Tracheal epithelial cell (primary cell): Measurements from ENCODE around the gene STOML2. TPM values are rescaled to one million over a fixed set of nuclear protein-coding genes. Genes with fewer than 3 reads are reported as not detected.

Experiments
- total RNA-seq: library from RNA; depleted of rRNA; stranded (reverse); fragments of >200 nt; gene quantifications from 2 replicates; pipeline ENCODE4 v1.2.1, GENCODE V29; 2014

STOML2 gene
- 270 and 319 TPM in 2 replicates for total RNA-seq

GRCh38 chr9:35102769-35103659, at the start of gene STOML2:
Gene STOML2 (minus strand): TSS chr9:35103131. CDS start chr9:35103094, 37 bp downstream.

DNA sequence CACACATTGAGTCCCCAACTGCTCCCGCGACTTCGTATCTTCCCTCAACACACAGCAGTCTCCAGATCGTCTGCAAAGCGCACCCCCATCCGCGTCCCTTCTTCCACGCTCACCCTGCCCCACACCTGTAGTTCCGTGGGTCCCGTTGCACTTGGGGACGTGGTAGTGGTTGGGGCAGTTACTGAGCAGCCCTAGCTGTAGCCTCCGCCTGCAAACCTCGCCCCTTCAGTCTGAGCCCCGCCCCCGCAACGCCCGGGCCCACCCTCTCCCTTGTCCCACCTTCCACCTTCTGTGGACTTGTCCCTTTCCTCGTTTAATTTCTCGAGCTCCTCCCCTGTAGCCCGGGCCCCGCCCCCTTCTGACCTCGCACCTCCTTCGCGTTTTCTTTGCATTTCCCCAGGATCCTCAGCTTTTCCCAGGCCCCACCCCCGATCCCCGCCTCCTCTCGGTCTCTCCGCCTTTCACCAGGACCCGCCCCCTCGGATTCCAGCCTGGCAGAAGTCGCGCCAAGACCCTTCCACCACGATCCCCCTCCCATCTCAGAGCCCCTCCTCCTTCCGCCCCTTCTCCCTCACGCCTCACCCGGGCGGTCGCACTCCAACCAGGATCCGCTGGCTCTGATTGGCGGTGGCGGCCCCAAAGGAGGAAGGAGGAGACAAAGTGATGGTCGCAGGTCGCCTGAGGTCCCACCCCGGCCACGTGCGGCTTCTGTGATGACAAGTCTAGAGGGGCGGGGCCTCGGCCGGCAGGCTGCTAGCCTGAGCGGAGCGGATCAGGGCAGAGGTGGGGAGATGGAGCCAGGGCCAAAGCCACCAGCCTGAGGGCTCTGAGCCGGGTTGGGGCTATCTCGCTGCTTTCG, 13.0 kb upstream of the STOML2 start, which contains the start of gene ATOSB:
ATOSB (minus strand) TSS at position 183 of the 859 bp plus-strand sequence. CDS start 7,588 bp downstream, outside the sequence.

DNA sequence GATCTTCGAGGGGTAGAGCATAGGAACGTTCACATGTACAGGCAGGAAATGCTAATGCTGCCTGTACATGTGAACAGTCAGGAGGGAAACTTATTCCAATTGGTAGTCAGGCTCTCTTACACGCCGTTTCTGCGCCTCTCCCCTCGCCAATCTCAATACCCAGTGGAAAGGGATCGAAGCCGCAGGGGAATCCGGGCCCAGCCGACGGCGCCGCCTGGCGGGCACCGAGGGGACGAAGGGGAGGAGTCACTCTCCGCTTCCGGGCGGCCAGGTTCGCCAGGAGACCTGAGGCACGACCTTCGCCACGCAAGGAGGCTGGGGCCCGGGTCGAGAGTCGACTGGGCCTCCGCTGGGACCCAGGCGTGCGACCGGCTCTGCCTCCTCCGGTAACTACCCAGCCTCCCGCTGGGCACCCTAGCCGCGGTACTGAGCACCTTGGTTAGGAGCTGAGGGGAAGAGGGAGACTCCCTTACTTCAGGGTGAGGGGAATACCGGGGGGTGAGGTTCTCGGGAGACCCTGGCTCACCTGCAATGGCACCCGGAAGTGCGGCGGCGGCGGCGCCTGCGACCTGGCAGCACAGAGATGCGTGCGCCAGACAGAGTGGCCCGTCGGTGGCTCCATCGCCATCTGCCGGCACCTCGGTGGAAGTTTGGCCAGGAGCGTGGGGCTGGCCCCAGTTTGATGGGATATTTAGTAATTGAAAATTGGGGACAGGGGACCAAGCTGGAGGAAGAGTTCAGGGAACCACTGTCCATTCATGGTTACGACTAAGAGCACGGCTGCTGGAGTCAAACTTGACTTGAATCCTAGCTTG, 6.7 kb downstream of the STOML2 start, which contains the start of gene PIGO:
PIGO (minus strand) TSS at position 557 of the 815 bp plus-strand sequence. CDS start 1,026 bp downstream, outside the sequence.

GRCh38 chr9:35079426-35080341, 23.2 kb downstream of the STOML2 start, which contains the start of gene FANCG:
Gene FANCG (minus strand): TSS chr9:35079942. CDS start chr9:35079524, 418 bp downstream.

GRCh38 chr9:35072461-35073278, 30.3 kb downstream of the STOML2 start, which contains the start of gene VCP:
Gene VCP (minus strand): TSS chr9:35072625. CDS start chr9:35072353, 272 bp downstream.

Other genes starting within 250 kb of the STOML2 start
- under 0.01 and 0.48 TPM in 2 replicates for gene PHF24, start 144.8 kb downstream of the STOML2 start, total RNA-seq
- 2.8 and 20.2 TPM in 2 replicates for gene DNAJB5, start 113.4 kb downstream of the STOML2 start, total RNA-seq
- 237 and 359 TPM in 2 replicates for gene VCP, start 30.5 kb downstream of the STOML2 start, total RNA-seq
- 6.2 and 7.2 TPM in 2 replicates for gene FANCG, start 23.2 kb downstream of the STOML2 start, total RNA-seq
- 17.8 and 22.4 TPM in 2 replicates for gene PIGO, start 6.5 kb downstream of the STOML2 start, total RNA-seq
- 7.9 and 24.3 TPM in 2 replicates for gene ATOSB, start 12.7 kb upstream of the STOML2 start, total RNA-seq
- gene UNC13B, start 58.9 kb upstream of the STOML2 start, total RNA-seq = 18.8 and 21.7 TPM in 2 replicates